ENCODE results near the gene FGF13. TPM values are rescaled to one million over a fixed set of nuclear protein-coding genes. Genes with fewer than 3 reads are reported as not detected.

FGF13 gene
- total and polyA plus RNA-seq, 2 of the 13 experiments (the other 11 are each of a cell fraction or from before 2014, with no cell fraction given): 0.09 to 0.33 TPM

DNA sequence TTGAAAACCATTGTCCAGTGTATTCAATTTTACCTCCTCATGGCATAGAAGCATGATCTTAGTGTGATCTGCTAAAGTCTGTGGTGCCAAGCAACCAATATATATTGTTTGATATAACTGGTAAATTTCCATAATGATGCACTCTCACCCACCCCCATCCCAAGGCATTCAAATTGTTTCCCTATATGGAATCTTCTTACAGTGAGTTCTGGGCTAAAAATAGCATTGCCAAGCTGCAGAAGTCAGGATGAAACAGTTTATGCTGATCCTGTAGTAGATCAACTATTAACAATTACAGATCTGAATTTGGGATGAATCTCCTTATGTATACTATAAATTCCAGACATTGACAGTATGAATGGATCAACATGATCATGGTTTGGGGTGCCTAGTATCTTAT is 20.9 kb downstream of the FGF13 start:
- no peaks in the 10 kb centered on the region for H3K79me2 ChIP-seq (ENCODE audit: insufficient read depth, low read length)
- ChIA-PET POLR2A (no interaction called here), CTCF (ENCODE audit: low intra/inter-chr PET ratio, low total read pairs) (no interaction called here)
- H3K4me1 ChIP-seq (ENCODE audit: insufficient read depth, low read length): no peaks in the 10 kb centered on the region
- H2AFZ ChIP-seq (ENCODE audit: low read length): no peak overlapping the region
- BruUV-seq (replicated peaks): no TSS peak
- H3K9me3 ChIP-seq (ENCODE audit: low read length): no peaks in the 10 kb centered on the region
- TF ChIP-seq, protein P1, sequence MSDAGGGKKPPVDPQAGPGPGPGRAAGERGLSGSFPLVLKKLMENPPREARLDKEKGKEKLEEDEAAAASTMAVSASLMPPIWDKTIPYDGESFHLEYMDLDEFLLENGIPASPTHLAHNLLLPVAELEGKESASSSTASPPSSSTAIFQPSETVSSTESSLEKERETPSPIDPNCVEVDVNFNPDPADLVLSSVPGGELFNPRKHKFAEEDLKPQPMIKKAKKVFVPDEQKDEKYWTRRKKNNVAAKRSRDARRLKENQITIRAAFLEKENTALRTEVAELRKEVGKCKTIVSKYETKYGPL (CRISPR knock-in tag; IDR thresholded peaks at IDR 0.05): no peak
- TF ChIP-seq GTF2F1 (IDR thresholded peaks at IDR 0.05; ENCODE audit: low read length) (no peak), BRD4 (CRISPR knock-in tag; IDR thresholded peaks at IDR 0.05) (no peak), POGZ (CRISPR knock-in tag; IDR thresholded peaks at IDR 0.05) (no peak), ZNF605 (CRISPR knock-in tag; IDR thresholded peaks at IDR 0.05) (no peak), GFI1 (CRISPR knock-in tag; IDR thresholded peaks at IDR 0.05; ENCODE audit: borderline replicate concordance) (no peak), YY1 (IDR thresholded peaks at IDR 0.05; ENCODE audit: insufficient read depth, insufficient replicate concordance, low read depth, low read length) (no peak), ZNF660 (CRISPR knock-in tag; IDR thresholded peaks at IDR 0.05; ENCODE audit: borderline replicate concordance, low read depth) (no peak), ZNF329 (CRISPR knock-in tag; IDR thresholded peaks at IDR 0.05; ENCODE audit: low read depth) (no peak), SKI (IDR thresholded peaks at IDR 0.05; ENCODE audit: partially characterized antibody) (no peak), ATAD3A (CRISPR knock-in tag; IDR thresholded peaks at IDR 0.05) (no peak), NFYC (CRISPR knock-in tag; IDR thresholded peaks at IDR 0.05) (no peak), ZFAT (CRISPR knock-in tag; conservative IDR thresholded peaks at IDR 0.05) (no peak)
- TF ChIP-seq, protein P2, sequence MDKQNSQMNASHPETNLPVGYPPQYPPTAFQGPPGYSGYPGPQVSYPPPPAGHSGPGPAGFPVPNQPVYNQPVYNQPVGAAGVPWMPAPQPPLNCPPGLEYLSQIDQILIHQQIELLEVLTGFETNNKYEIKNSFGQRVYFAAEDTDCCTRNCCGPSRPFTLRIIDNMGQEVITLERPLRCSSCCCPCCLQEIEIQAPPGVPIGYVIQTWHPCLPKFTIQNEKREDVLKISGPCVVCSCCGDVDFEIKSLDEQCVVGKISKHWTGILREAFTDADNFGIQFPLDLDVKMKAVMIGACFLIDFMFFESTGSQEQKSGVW (CRISPR knock-in tag; IDR thresholded peaks at IDR 0.05; ENCODE audit: borderline replicate concordance): no peak
- TF ChIP-seq, protein P3, sequence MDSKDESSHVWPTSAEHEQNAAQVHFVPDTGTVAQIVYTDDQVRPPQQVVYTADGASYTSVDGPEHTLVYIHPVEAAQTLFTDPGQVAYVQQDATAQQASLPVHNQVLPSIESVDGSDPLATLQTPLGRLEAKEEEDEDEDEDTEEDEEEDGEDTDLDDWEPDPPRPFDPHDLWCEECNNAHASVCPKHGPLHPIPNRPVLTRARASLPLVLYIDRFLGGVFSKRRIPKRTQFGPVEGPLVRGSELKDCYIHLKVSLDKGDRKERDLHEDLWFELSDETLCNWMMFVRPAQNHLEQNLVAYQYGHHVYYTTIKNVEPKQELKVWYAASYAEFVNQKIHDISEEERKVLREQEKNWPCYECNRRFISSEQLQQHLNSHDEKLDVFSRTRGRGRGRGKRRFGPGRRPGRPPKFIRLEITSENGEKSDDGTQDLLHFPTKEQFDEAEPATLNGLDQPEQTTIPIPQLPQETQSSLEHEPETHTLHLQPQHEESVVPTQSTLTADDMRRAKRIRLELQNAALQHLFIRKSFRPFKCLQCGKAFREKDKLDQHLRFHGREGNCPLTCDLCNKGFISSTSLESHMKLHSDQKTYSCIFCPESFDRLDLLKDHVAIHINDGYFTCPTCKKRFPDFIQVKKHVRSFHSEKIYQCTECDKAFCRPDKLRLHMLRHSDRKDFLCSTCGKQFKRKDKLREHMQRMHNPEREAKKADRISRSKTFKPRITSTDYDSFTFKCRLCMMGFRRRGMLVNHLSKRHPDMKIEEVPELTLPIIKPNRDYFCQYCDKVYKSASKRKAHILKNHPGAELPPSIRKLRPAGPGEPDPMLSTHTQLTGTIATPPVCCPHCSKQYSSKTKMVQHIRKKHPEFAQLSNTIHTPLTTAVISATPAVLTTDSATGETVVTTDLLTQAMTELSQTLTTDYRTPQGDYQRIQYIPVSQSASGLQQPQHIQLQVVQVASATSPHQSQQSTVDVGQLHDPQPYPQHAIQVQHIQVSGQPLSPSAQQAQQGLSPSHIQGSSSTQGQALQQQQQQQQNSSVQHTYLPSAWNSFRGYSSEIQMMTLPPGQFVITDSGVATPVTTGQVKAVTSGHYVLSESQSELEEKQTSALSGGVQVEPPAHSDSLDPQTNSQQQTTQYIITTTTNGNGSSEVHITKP (CRISPR knock-in tag; IDR thresholded peaks at IDR 0.05; ENCODE audit: low read depth): no peak
- TF ChIP-seq, protein P4, sequence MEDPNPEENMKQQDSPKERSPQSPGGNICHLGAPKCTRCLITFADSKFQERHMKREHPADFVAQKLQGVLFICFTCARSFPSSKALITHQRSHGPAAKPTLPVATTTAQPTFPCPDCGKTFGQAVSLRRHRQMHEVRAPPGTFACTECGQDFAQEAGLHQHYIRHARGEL (CRISPR knock-in tag; IDR thresholded peaks at IDR 0.05): no peak
- TF ChIP-seq, protein P5, sequence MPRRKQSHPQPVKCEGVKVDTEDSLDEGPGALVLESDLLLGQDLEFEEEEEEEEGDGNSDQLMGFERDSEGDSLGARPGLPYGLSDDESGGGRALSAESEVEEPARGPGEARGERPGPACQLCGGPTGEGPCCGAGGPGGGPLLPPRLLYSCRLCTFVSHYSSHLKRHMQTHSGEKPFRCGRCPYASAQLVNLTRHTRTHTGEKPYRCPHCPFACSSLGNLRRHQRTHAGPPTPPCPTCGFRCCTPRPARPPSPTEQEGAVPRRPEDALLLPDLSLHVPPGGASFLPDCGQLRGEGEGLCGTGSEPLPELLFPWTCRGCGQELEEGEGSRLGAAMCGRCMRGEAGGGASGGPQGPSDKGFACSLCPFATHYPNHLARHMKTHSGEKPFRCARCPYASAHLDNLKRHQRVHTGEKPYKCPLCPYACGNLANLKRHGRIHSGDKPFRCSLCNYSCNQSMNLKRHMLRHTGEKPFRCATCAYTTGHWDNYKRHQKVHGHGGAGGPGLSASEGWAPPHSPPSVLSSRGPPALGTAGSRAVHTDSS (CRISPR knock-in tag; conservative IDR thresholded peaks at IDR 0.05): no peak
- H3K4me2 ChIP-seq (ENCODE audit: low read depth, low read length): no peak overlapping the region
- H3K9ac ChIP-seq (ENCODE audit: insufficient read depth, low read depth, low read length): no peak overlapping the region
- in situ Hi-C loops (cut with HindIII; ENCODE audit: extremely low pct_ligation_motif_present, low pct_unique_long_range_greater_than_20kb): no loop called here
- H3K27me3 ChIP-seq (ENCODE audit: control insufficient read depth in 1 of 2, insufficient read depth in 2 of 2, low read length in 2 of 2): no peaks in the 10 kb centered on the region
- no peak overlapping the region for H3K27ac ChIP-seq (ENCODE audit: extremely low read length, insufficient read depth, low read length)
- H3K36me3 ChIP-seq (replicated peaks in 1 of 2; ENCODE audit: control insufficient read depth in 1 of 2, insufficient read depth in 2 of 2, low read length in 2 of 2): no peaks in the 10 kb centered on the region
- no peak overlapping the region for H3K4me3 ChIP-seq (replicated peaks in 1 of 3; ENCODE audit: insufficient read depth in 1 of 3, low read depth in 2 of 3, low read length in 3 of 3)
- no peak for ATAC-seq
- DNase-seq (ENCODE audit: low spot score): no peak
- no peak for FAIRE-seq
- H4K20me1 ChIP-seq (ENCODE audit: insufficient read depth, low read length): no peaks in the 10 kb centered on the region
- intact Hi-C loops (cut with micrococcal nuclease; ENCODE audit: unreplicated experiment): no loop called here

All from HepG2 (cell line).